RWPE1 (cell line): ENCODE data around the gene ARGLU1.

Experiments
- CTCF ChIA-PET: fragments of 350-600 bp; sonication (Branson Sonifier 250); formaldehyde crosslinking; extraction: SDS; loops from one replicate; lab custom pipeline; 2021; lab: Yijun Ruan, JAX
- POLR2A ChIA-PET: fragments of 400-600 bp; formaldehyde crosslinking; extraction: SDS; loops from one replicate; lab custom pipeline; 2020; ENCODE audit warnings: antibody characterized with exemption; ENCODE audit not compliant: low non-redundant PET; lab: Yijun Ruan, JAX
- DNase-seq: peaks from one replicate; pipeline ENCODE4 v3.0.0; 2012; ENCODE audit warnings: low spot score
- H3K27ac ChIP-seq: fragments of 450-650 bp; 2 replicates; pipeline ENCODE4 v1.5.1; 2017
- CTCF ChIP-seq: fragments of 450-650 bp; conservative IDR thresholded peaks from 2 replicates; pipeline ENCODE4 v1.5.1; 2017; ENCODE audit warnings: low read depth, mild to moderate bottlenecking

ARGLU1 gene

GRCh38 chr13:106540613-106541012 lies 27.3 kb downstream of the ARGLU1 start:
- ChIA-PET POLR2A (no interaction called here), CTCF (interaction anchor here (0.6 kb wide), 1 partner anchor 351 kb away, joined by 3 read pairs; no protein-coding TSS in a partner anchor)
- no peak for TF ChIP-seq CTCF
- H3K27ac ChIP-seq, result no peak overlapping the region
- DNase-seq, result no peak

- ChIA-PET POLR2A (no interaction called here), CTCF (interaction anchor here (0.7 to 1.3 kb wide), 5 partner anchors 380 to 1763 kb away, joined by 3 to 4 read pairs (median 3); no protein-coding TSS in a partner anchor)
- DNase-seq, result no peak
- H3K27ac ChIP-seq, result no peak overlapping the region
- TF ChIP-seq CTCF, result no peak
Measured at GRCh38 chr13:106537521-106537920, 30.4 kb downstream of the ARGLU1 start.

DNA sequence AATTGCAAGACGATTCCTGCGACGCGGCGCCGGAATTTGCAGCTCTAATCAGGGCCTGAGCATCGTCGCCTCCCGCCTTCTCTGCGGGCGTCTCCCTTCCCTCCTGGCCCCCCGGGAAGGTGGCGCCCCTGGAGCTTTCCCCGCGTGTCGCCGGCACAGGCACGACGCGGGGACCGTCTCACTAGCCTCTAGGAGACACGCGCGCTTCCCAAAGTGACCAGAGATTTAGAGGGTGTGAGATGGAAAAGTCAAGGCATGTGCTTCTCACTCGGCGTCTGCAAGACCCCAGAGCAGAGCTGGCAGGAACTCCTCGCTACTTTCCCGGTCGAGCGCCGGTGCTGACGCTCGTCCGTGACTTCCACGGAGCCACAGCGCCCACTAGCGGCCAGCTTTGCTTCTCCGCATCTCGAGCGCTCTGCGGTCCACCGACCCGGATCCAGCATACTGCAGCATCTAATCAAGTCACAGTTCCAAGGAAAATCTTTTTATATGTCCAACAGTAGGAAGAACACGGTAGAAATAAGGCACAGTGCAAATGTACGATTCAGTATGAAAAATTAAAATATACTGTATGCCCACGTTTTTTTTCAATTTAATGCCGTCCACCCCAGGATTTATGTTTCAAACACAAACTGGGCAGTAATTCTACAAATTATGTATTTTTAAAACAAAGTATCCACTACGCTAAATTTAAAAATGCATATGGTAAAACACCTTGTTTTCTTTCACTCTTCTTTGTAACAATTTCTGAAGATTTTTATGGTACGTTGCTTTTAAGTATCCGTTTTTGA lies 31.5 kb downstream of the ARGLU1 start:
- peak; percentile 72 for DNase-seq
- CTCF ChIA-PET, result interaction anchor here (0.6 to 1.8 kb wide), 13 partner anchors 12 to 1965 kb away, joined by 3 to 8 read pairs (median 3); no protein-coding TSS in a partner anchor

DNA sequence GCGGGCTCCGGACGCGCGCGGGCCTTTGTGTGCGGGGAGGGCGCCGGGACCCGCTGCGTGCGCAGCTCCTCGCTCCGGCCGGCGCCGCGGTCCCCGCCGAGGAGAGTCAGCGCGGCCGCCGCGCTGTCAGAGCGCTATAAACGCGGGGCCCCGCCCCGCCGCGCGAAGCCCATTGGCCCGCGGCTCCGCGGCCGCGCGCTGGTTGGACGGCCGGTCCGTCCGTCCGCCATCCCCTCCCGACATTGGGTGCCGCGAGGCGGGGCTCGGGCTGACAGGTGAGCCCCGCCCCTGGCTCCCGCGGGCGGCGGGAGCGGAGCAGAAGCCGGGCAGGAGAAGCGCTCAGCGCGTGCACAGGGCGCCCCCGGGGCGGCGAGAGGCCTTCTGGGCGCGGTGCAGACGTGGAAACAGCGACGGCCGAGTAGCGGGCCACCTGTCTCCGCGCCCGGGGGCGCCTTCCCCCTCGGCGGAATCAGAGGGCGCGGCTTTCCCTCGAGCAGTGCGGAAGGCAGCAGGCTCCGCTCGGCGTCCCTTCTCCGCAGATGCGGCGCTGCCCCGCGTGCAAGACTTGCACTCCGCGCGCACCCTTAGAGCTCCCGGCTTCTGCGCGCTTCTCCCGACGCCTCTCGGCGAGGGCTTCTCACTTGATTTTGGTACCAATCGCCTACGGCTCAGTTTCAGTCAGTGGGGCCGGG lies 32.2 kb downstream of the ARGLU1 start, which contains the start of gene EFNB2:
EFNB2 (minus strand) TSS at position 111 of the 692 bp plus-strand sequence. CDS start 698 bp downstream, outside the sequence.
- ChIA-PET CTCF (interaction anchor here (0.5 to 1.8 kb wide), 11 partner anchors 11 to 1964 kb away, joined by 3 to 8 read pairs (median 3); no protein-coding TSS in a partner anchor), POLR2A (interaction anchor here (0.5 to 1.8 kb wide), 3 partner anchors 32 to 807 kb away, joined by 3 to 11 read pairs (median 3); partner anchors contain the start of gene ARGLU1)
- peak within 1 kb of the TSS; percentile 92 for H3K27ac ChIP-seq
- peak; percentile 98 for DNase-seq
- TF ChIP-seq CTCF, result no peak

More for the DNA sequence above, 31.5 kb downstream of the ARGLU1 start:
- POLR2A ChIA-PET, result interaction anchor here (1.8 kb wide), 1 partner anchor 32 kb away, joined by 11 read pairs; the partner anchor contains the start of gene ARGLU1
- H3K27ac ChIP-seq, result peak overlapping the region; percentile 92
- peak; percentile 95 for TF ChIP-seq CTCF

- peak overlapping the region; percentile 92 for H3K27ac ChIP-seq
- no peak for DNase-seq
- ChIA-PET POLR2A (interaction anchor here (0.5 to 1.8 kb wide), 3 partner anchors 33 to 806 kb away, joined by 3 to 11 read pairs (median 3); partner anchors contain the start of gene ARGLU1), CTCF (interaction anchor here (0.5 to 1.9 kb wide), 10 partner anchors 205 to 1964 kb away, joined by 3 to 11 read pairs (median 4); no protein-coding TSS in a partner anchor)
- no peak for TF ChIP-seq CTCF
Measured at GRCh38 chr13:106534639-106535551, 33.0 kb downstream of the ARGLU1 start.
